Caco-2 (cell line): Measurements from ENCODE around the gene AGPAT3. TPM values are rescaled to one million over a fixed set of nuclear protein-coding genes. Genes with fewer than 3 reads are reported as not detected.

Experiments used
- BruUV-seq: library from RNA; stranded (reverse); fragments of 400-500 nt; replicated peaks from 2 replicates; lab custom pipeline; 2021; lab: Mats Ljungman, UMichigan
- CTCF ChIA-PET: fragments of 300-600 bp; sonication (Branson Sonifier 250); formaldehyde crosslinking; loops from one replicate; lab custom pipeline; 2022; ENCODE audit warnings: antibody characterized with exemption; lab: Charles Lee
- POLR2A ChIA-PET: fragments of 300-600 bp; sonication (Branson Sonifier 250); formaldehyde crosslinking; loops from one replicate; lab custom pipeline; 2022; ENCODE audit warnings: antibody characterized with exemption; lab: Charles Lee
- DNase-seq, 2 experiments: peaks; one replicate each; pipeline versions ENCODE4 v3.0.0 to v3.0.0-alpha.2; 2020 to 2022
- H3K27me3 ChIP-seq: replicated peaks from 2 replicates; pipeline ENCODE4 v1.6.0; 2011; ENCODE audit warnings: low read length; ENCODE audit not compliant: control insufficient read depth, insufficient read depth
- H3K36me3 ChIP-seq: 2 replicates; pipeline ENCODE4 v1.5.1; 2011; ENCODE audit warnings: low read length; ENCODE audit not compliant: control insufficient read depth, insufficient read depth
- H3K4me1 ChIP-seq: fragments of 250-450 bp; sonication (Bioruptor Pico); 2 replicates; pipeline ENCODE4 v1.5.1; 2020; ENCODE audit warnings: mild to moderate bottlenecking
- H3K4me3 ChIP-seq: 2 replicates; pipeline ENCODE4 v1.5.1; 2011; ENCODE audit warnings: low read depth, mild to moderate bottlenecking, control low read depth, low read length
- H3K9me3 ChIP-seq: fragments of 250-450 bp; sonication (Bioruptor Pico); 2 replicates; pipeline ENCODE4 v1.5.1; 2020; ENCODE audit warnings: mild to moderate bottlenecking, moderate library complexity
- H3K27ac Mint-ChIP-seq: one replicate; pipeline ENCODE4 v1.8.0; 2022; ENCODE audit warnings: mixed read lengths; ENCODE audit not compliant: unreplicated experiment
- H3K27me3 Mint-ChIP-seq: one replicate; pipeline ENCODE4 v1.8.0; 2022; ENCODE audit warnings: mixed read lengths; ENCODE audit not compliant: insufficient read depth, unreplicated experiment
- H3K36me3 Mint-ChIP-seq: one replicate; pipeline ENCODE4 v1.8.0; 2022; ENCODE audit warnings: mild to moderate bottlenecking, mixed read lengths; ENCODE audit not compliant: insufficient read depth, unreplicated experiment
- H3K4me1 Mint-ChIP-seq: one replicate; pipeline ENCODE4 v1.8.0; 2022; ENCODE audit warnings: low read depth, mixed read lengths; ENCODE audit not compliant: unreplicated experiment
- H3K4me3 Mint-ChIP-seq: one replicate; pipeline ENCODE4 v1.8.0; 2022; ENCODE audit warnings: mild to moderate bottlenecking, moderate library complexity, mixed read lengths; ENCODE audit not compliant: unreplicated experiment
- H3K9me3 Mint-ChIP-seq: one replicate; pipeline ENCODE4 v1.8.0; 2022; ENCODE audit warnings: mixed read lengths; ENCODE audit not compliant: unreplicated experiment
- CTCF ChIP-seq, 2 experiments: fragments of 200-600 bp in 1 of 2; IDR thresholded peaks; 1 replicate in 1 of 2; 2 replicates in 1 of 2; pipeline versions ENCODE4 v1.5.1 to v1.8.0; 2011 to 2022; ENCODE audit warnings: antibody characterized with exemption in 1 of 2, control low read depth in 1 of 2, inconsistent platforms in 1 of 2, low read depth in 1 of 2, low read length in 1 of 2, mild to moderate bottlenecking in 1 of 2, moderate library complexity in 1 of 2; ENCODE audit not compliant: insufficient read depth in 1 of 2, severe bottlenecking in 1 of 2, unreplicated experiment in 1 of 2
- intact Hi-C: fragments of 100-400 bp; cut with micrococcal nuclease; formaldehyde crosslinking; loops from one replicate; pipeline ENCODE4 v1.10.0; 2022; ENCODE audit not compliant: unreplicated experiment
- total RNA-seq: library from RNA; stranded (reverse); gene quantifications from 2 replicates; pipeline ENCODE4 v1.2.3, GENCODE V29; 2022

The AGPAT3 gene
- total RNA-seq, 1 experiment from 2014 or later: 61.8 TPM

- CTCF ChIA-PET: no interaction called here
- H3K27me3 Mint-ChIP-seq: no peaks in the 10 kb centered on the region
- H3K36me3 Mint-ChIP-seq: peaks cover 21% of the 10 kb centered on the region
- no peaks in the 10 kb centered on the region for H3K9me3 Mint-ChIP-seq
- peaks cover 13% of the 10 kb centered on the region for H3K4me1 Mint-ChIP-seq
- POLR2A ChIA-PET: no interaction called here
- Histone ChIP-seq H3K4me1 (no peaks in the 10 kb centered on the region), H3K4me3 (no peak overlapping the region), H3K36me3 (no peaks in the 10 kb centered on the region), H3K27me3 (no peaks in the 10 kb centered on the region), H3K9me3 (no peaks in the 10 kb centered on the region)
- no peak overlapping the region for H3K27ac Mint-ChIP-seq
- intact Hi-C loops: no loop called here
- no peak for DNase-seq
- H3K4me3 Mint-ChIP-seq: no peak overlapping the region
- no TSS peak for BruUV-seq
- TF ChIP-seq CTCF (IDR thresholded peaks at IDR 0.05; ENCODE audit: insufficient read depth in 1 of 2, low read depth in 1 of 2, low read length in 1 of 2, severe bottlenecking in 1 of 2, unreplicated experiment in 1 of 2): no peak
Observed at GRCh38 chr21:44027607-44028286, 162.7 kb downstream of the AGPAT3 start.

DNA sequence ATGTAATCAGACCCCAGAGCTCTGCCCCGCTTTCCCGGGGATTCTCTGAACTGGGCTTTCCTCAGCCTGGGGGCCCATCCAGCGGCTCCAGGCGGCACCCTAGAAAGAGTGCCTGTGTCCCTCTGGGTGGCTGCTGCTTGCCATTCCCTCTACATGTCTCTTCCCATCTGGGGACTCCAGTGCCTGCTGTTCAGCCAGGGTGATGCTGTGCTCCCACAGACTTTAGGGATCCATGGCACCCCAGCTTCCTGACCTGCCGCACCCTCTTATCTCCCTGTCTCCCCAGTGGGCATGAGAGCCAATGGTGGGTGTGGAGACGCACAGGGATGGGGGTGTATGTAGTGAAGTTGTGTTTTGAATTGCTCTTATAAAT lies 163.2 kb downstream of the AGPAT3 start:
- BruUV-seq: no TSS peak
- H3K27me3 ChIP-seq: no peaks in the 10 kb centered on the region

GRCh38 chr21:44029460-44030087 lies 164.6 kb downstream of the AGPAT3 start:
- H3K36me3 Mint-ChIP-seq: peaks cover 34% of the 10 kb centered on the region
- H3K27me3 Mint-ChIP-seq: no peaks in the 10 kb centered on the region
- ChIA-PET POLR2A (no interaction called here), CTCF (no interaction called here)
- H3K4me3 Mint-ChIP-seq: no peak overlapping the region
- no peaks in the 10 kb centered on the region for H3K36me3 ChIP-seq
- H3K27ac Mint-ChIP-seq: no peak overlapping the region
- TF ChIP-seq CTCF (IDR thresholded peaks at IDR 0.05; ENCODE audit: insufficient read depth in 1 of 2, low read depth in 1 of 2, low read length in 1 of 2, severe bottlenecking in 1 of 2, unreplicated experiment in 1 of 2): no peak
- no peaks in the 10 kb centered on the region for H3K9me3 Mint-ChIP-seq
- H3K4me1 Mint-ChIP-seq: peaks cover 13% of the 10 kb centered on the region
- no TSS peak for BruUV-seq
- H3K27me3 ChIP-seq: no peaks in the 10 kb centered on the region
- H3K4me1 ChIP-seq: no peaks in the 10 kb centered on the region
- no peak for DNase-seq
- no peaks in the 10 kb centered on the region for H3K9me3 ChIP-seq
- H3K4me3 ChIP-seq: no peak overlapping the region
- intact Hi-C loops: no loop called here

More for the DNA sequence above, 163.2 kb downstream of the AGPAT3 start:
- TF ChIP-seq CTCF (IDR thresholded peaks at IDR 0.05; ENCODE audit: insufficient read depth in 1 of 2, low read depth in 1 of 2, low read length in 1 of 2, severe bottlenecking in 1 of 2, unreplicated experiment in 1 of 2): no peak
- Mint-ChIP-seq H3K4me1 (peaks cover 13% of the 10 kb centered on the region), H3K27ac (no peak overlapping the region), H3K27me3 (no peaks in the 10 kb centered on the region), H3K36me3 (peaks cover 26% of the 10 kb centered on the region), H3K4me3 (no peak overlapping the region), H3K9me3 (no peaks in the 10 kb centered on the region)
- POLR2A ChIA-PET: no interaction called here
- no peaks in the 10 kb centered on the region for H3K36me3 ChIP-seq
- CTCF ChIA-PET: no interaction called here
- no peak for DNase-seq
- no peak overlapping the region for H3K4me3 ChIP-seq
- H3K4me1 ChIP-seq: no peaks in the 10 kb centered on the region
- intact Hi-C loops: no loop called here
- no peaks in the 10 kb centered on the region for H3K9me3 ChIP-seq
